HG02973 (cell line): ENCODE measurements around the gene GMCL2.
"Not testable (repeated sequence)": the region's sequence is repeated elsewhere in the genome, so short reads cannot be mapped to it uniquely, and the experiment has no call there.

ENCODE experiments used
- ATAC-seq: cut with Tn5 transposase; IDR thresholded peaks from one replicate; pipeline ENCODE4 v1.9.1; 2021; ENCODE audit warnings: moderate library complexity; ENCODE audit not compliant: unreplicated experiment

The GMCL2 gene

GRCh38 chr5:178187014-178187413 lies at the start of gene GMCL2:
Gene GMCL2, minus strand, starts transcription at chr5:178187371. Its CDS starts 72 bp downstream, at chr5:178187299.
- ATAC-seq: no peak

- ATAC-seq: no peak
Measured at GRCh38 chr5:178236679-178237078, 49.5 kb upstream of the GMCL2 start.

- no peak for ATAC-seq
Measured at GRCh38 chr5:178236126-178236525, 49.0 kb upstream of the GMCL2 start.

- ATAC-seq: no peak
Measured at GRCh38 chr5:178235588-178235974, 48.4 kb upstream of the GMCL2 start.

GRCh38 chr5:178234750-178235587 lies 47.8 kb upstream of the GMCL2 start:
- no peak for ATAC-seq

- ATAC-seq: no peak
Measured at GRCh38 chr5:178234121-178234749, 47.1 kb upstream of the GMCL2 start.

GRCh38 chr5:178232920-178233429 lies 45.8 kb upstream of the GMCL2 start:
- no peak for ATAC-seq

GRCh38 chr5:178232124-178232919 lies 45.2 kb upstream of the GMCL2 start, which contains the start of gene PHYKPL:
Gene PHYKPL, minus strand, starts transcription at chr5:178232802. Its CDS starts 252 bp downstream, at chr5:178232550.
- ATAC-seq: peak; percentile 63

GRCh38 chr5:178231539-178232123 lies 44.5 kb upstream of the GMCL2 start:
- ATAC-seq: no peak

- no peak for ATAC-seq
Measured at GRCh38 chr5:178230879-178231538, 43.8 kb upstream of the GMCL2 start.

GRCh38 chr5:178229861-178230260 lies 42.7 kb upstream of the GMCL2 start:
- no peak for ATAC-seq

GRCh38 chr5:178229111-178229510 lies 41.9 kb upstream of the GMCL2 start:
- not testable (repeated sequence) for ATAC-seq

- no peak for ATAC-seq
Measured at GRCh38 chr5:178228609-178229008, 41.4 kb upstream of the GMCL2 start.

GRCh38 chr5:178227929-178228328 lies 40.8 kb upstream of the GMCL2 start:
- no peak for ATAC-seq

- no peak for ATAC-seq
Measured at GRCh38 chr5:178227138-178227659, 40.0 kb upstream of the GMCL2 start.

- no peak for ATAC-seq
Measured at GRCh38 chr5:178225174-178225573, 38.0 kb upstream of the GMCL2 start.

- ATAC-seq: no peak
Measured at GRCh38 chr5:178224403-178224802, 37.2 kb upstream of the GMCL2 start.

GRCh38 chr5:178223828-178224335 lies 36.7 kb upstream of the GMCL2 start:
- no peak for ATAC-seq

- ATAC-seq: no peak
Measured at GRCh38 chr5:178223196-178223773, 36.1 kb upstream of the GMCL2 start.
